Occipital lobe (tissue), 2 donors: ENCODE data around the gene AKR1C2. TPM values are rescaled to one million over a fixed set of nuclear protein-coding genes. Genes with fewer than 3 reads are reported as not detected.
"Not testable (repeated sequence)": the region's sequence is repeated elsewhere in the genome, so short reads cannot be mapped to it uniquely, and the experiment has no call there.

Experiments
- DNase-seq: peaks from one replicate; lab custom pipeline; 2025; lab: John Stamatoyannopoulos, UW
- total RNA-seq: library from RNA; depleted of rRNA; stranded (reverse); fragments of >200 nt; gene quantifications from one replicate; pipeline ENCODE4 v1.2.3, GENCODE V29; 2014

AKR1C2 gene
- total RNA-seq, 1 donor from 2014 or later = 22.6 TPM

- DNase-seq = not testable (repeated sequence)
Measured at GRCh38 chr10:5025461-5025881, 21.8 kb upstream of the AKR1C2 start.

GRCh38 chr10:5023177-5023805 is 19.6 kb upstream of the AKR1C2 start:
- DNase-seq = no peak

DNA sequence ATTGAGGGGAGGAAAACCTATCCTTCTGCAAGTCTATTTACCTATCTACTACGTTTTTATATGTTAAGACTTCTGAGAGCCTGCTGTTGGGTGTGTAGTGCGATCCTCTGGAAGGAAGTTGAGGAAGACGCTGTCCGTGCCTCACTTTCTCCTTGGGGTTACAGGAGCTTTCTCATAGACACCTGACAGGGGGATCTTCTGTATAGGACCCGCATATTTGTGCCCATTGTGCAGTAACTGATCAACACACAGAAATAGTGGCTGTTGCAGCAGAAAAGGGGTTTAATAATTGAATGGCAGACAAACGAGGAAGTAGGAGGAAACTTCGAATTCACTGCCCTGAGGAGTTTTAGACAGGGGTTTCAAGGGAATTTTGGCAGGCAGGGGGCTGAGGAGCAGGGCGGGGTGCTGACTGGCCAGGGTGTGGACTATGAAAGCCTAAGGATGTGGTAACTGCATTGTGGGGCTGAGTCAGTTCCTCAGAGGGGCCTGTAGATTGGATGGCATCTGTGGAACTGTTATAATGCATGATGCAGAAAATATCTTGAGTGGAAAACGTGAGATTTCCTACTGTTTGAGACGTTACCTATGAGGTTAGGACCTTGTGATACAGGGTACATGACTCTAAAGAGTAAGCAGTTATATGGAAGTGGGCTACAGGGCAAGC is 18.1 kb upstream of the AKR1C2 start:
- not testable (repeated sequence) for DNase-seq

- not testable (repeated sequence) for DNase-seq
Measured at GRCh38 chr10:5019770-5020612, 16.3 kb upstream of the AKR1C2 start.

GRCh38 chr10:5018671-5019277 is 15.1 kb upstream of the AKR1C2 start:
- DNase-seq = not testable (repeated sequence)

- no peak for DNase-seq
Measured at GRCh38 chr10:5018134-5018533, 14.5 kb upstream of the AKR1C2 start.

DNA sequence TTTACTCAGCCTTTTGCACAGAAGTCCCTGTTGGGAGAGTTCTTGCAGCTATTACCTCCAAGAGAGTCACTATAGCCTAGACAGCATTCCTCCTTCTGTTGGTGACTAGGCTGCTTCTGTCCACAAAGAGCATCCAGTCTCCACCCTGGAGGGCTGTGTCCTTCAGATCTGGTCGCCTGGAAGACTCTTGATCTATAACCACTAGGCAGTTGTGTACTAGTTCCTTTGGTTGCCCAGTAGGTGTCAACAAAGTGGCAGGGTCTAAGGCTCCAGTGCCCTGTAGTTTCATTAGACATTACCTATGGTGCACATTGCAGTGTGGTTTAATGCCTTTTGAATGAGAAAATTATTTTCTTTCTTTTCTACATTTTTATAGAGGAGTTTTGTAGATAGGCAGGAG is 11.3 kb upstream of the AKR1C2 start:
- no peak for DNase-seq

GRCh38 chr10:5014200-5014910 is 10.7 kb upstream of the AKR1C2 start:
- not testable (repeated sequence) for DNase-seq

DNA sequence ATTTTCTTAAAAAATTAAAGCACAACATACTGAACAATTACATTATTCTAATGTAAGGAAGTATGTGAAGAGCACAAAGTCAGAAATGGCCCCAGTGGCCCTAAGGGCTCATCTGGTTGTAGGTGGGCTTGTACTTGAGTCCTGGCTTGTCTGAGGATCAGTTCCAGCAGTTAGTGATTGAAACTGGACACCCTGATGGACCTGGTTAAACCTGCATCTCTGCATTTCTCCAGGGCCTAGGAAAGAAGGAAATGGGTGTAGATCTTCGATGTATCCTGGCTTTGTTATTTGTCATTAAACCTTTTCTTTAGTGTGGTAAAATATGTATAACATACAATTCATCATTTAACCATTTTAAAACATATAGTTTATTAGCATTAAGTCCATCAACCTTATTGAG is 9.7 kb upstream of the AKR1C2 start:
- DNase-seq = no peak

- no peak for DNase-seq
Measured at GRCh38 chr10:5012595-5012994, 8.9 kb upstream of the AKR1C2 start.

DNA sequence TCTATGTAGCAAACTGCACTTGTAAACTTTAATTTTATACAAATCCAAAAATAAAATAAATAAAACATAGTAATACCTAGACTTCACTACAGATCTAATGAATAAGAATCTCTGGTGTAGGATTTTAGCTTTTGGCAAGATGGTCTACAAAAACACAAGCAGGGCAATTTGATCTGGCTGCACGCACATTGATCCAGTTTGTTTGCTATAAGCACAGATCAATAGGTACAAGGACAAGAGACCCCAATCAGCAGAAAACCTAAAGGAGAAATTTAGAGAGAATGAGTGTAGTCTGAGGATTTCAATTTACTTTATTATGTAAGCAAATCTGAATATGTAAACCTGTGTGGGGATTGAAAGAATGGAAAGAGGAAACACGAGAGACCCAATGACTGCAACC is 7.7 kb upstream of the AKR1C2 start:
- not testable (repeated sequence) for DNase-seq

DNA sequence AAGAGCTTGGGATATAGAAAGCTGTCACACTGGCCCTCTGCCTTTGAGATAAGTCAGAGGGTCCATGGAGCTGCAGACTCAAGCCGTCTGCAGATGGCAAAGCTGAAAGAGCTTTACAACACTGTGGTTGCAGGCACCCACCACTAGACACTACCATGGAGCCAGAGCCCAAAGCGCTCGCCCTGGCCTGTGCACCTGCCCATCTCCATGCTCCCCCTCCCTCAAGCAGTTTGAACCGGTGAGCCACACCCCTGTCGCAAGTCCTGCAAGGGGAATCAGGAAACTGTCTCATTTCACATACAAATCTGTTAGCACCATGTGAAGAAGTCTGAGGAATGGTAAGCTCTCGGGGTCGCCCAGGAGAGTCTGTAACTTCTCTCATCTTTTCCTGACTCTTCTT is 6.4 kb upstream of the AKR1C2 start:
- DNase-seq = not testable (repeated sequence)

- DNase-seq = not testable (repeated sequence)
Measured at GRCh38 chr10:5008857-5009548, 5.3 kb upstream of the AKR1C2 start.

DNA sequence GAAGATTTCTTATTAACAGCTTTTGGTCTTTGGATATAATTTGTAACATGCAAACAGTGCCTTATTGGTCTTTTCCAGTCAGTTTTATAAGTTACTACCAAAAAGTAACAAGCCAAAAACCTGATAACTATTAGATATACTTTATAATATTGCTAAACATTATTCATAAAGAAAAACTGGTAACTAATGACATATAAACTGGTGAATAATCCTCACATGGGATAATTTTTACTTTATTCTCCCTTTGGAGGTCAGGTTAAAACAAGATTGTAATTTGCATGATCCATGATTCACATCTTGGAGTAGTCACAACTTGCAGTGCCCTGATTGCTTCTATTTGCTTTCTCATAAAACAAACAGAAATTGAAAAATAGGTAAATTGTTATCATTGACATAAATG is 844 bp upstream of the AKR1C2 start:
- DNase-seq = not testable (repeated sequence)

GRCh38 chr10:5004030-5004385 is 351 bp upstream of the AKR1C2 start:
- DNase-seq = not testable (repeated sequence)

- DNase-seq = no peak
Measured at GRCh38 chr10:5002013-5002727, 1.5 kb downstream of the AKR1C2 start.

DNA sequence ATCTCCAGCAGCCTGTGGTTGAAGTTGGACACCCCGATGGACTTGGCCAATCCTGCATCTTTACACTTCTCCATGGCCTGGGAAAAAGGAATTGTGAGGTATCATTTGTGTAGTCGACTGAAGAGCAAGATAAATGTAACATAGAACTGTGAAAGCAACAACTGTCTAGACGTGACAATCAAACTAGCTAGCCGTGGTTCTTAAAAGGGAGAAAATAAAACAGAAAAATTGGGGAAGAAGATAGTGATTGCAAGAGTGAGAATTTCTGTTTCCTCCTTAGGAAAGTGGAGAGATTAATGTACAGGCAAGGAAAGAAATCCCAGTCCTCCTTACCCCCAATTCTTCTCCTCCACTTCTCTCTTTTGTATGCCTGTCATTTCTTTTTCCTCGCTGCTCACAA is 5.0 kb downstream of the AKR1C2 start:
- no peak for DNase-seq

GRCh38 chr10:4994260-4994659 is 9.4 kb downstream of the AKR1C2 start:
- not testable (repeated sequence) for DNase-seq

DNA sequence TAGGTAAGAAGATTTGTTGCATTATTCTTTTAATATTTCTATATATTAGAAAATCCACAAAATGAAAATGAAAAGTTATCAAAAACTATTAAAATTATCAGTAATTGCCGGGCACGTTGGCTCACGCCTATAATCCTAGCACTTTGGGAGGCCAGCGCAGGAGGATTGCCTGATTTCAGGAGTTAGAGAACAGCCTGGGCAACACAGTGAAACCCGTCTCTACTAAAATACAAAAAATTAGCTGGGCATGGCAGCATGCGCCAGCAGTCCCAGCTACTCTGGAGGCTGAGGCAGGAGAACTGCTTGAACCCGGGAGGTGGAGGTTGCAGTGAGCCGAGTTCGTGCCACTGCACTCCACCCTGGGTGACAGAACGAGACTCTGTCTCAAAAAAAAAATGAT is 11.1 kb downstream of the AKR1C2 start:
- DNase-seq = not testable (repeated sequence)

GRCh38 chr10:4991463-4991862 is 12.2 kb downstream of the AKR1C2 start:
- DNase-seq = not testable (repeated sequence)
